Measurements from ENCODE around the gene UFM1.
"Not testable (repeated sequence)": the region's sequence is repeated elsewhere in the genome, so short reads cannot be mapped to it uniquely, and the experiment has no call there.

UFM1 gene

GRCh38 chr13:38366954-38367645 lies 17.4 kb downstream of the UFM1 start:
- DNase-seq (ENCODE audit: low read depth), result no peak

DNA sequence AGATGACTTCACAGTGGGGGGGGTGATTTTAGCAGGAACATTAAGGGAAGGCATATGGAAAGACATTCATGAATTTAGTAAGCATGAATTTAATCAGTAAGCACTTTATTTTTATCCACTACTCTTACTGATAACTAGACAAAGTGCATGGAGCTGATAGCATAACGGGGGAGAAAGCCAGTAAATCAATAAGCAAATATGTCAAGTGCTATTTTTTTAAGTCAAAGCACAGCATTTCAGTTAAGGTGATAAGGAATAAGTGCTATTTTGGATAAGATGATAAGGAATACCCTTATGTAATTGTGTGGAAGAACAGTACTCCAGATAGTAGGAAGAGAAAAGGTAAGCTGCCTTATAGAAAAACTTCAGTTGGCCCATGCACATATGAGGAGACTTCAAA lies 19.4 kb downstream of the UFM1 start:
- no peak for DNase-seq (ENCODE audit: low read depth)

DNA sequence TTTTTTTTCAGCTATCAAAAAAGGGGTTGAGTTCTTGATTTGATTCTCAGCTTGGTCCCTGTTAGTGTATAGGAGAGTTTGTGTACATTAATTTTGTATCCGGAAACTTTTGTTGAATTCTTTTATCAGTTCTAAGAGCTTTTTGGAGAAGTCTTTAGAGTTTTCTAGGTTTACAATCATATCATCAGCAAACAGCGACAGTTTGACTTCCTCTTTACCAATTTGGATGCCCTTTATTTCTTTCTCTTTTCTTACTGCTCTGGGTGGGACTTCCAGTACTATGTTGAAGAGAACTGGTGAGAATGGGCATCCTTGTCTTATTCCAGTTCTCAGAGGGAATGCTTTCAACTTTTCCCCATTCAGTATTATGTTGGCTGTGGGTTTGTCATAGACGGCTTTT lies 20.4 kb downstream of the UFM1 start:
- DNase-seq (ENCODE audit: low read depth), result not testable (repeated sequence)

- no peak for DNase-seq (ENCODE audit: low read depth)
Measured at GRCh38 chr13:38372820-38373383, 23.3 kb downstream of the UFM1 start.

DNA sequence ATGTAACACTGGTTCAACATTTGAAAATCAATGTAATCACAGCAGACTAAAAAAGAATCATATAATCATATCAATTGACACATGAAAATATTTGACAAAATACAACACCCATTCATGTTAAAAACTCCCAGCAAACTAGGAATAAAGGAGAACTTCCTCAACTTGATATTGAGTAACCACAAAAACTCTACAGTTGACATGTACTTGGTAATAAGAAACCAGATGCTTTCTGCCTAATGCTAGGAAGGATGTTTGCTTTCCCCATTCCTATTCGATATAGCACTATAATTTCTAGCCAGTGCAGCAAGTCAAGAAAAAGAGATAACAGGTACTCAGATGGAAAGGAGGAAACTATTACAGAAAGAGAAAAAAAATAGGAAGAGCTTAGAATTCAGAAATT lies 26.9 kb downstream of the UFM1 start:
- no peak for DNase-seq (ENCODE audit: low read depth)

- no peak for DNase-seq (ENCODE audit: low read depth)
Measured at GRCh38 chr13:38381890-38382289, 32.2 kb downstream of the UFM1 start.

- DNase-seq (ENCODE audit: low read depth), result no peak
Measured at GRCh38 chr13:38382946-38383345, 33.3 kb downstream of the UFM1 start.

DNA sequence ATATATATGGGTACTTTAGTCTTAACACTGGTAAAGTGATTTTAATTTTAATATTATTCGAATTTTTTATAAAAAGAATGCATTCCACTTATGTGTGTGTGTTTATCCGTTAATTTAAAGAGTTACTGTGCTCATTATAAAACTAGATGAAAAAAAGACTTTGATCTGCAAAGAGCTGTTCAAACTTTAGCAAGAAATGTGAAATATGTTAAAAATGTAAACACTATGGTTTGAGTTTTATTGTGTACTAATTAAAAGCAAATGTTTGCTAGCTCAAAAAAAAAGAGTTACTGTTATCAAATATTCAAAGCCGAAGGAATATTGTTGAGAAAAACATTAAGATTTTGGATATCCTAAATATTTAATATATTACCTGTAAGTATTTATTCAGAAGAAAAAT lies 34.5 kb downstream of the UFM1 start:
- DNase-seq (ENCODE audit: low read depth), result no peak

DNA sequence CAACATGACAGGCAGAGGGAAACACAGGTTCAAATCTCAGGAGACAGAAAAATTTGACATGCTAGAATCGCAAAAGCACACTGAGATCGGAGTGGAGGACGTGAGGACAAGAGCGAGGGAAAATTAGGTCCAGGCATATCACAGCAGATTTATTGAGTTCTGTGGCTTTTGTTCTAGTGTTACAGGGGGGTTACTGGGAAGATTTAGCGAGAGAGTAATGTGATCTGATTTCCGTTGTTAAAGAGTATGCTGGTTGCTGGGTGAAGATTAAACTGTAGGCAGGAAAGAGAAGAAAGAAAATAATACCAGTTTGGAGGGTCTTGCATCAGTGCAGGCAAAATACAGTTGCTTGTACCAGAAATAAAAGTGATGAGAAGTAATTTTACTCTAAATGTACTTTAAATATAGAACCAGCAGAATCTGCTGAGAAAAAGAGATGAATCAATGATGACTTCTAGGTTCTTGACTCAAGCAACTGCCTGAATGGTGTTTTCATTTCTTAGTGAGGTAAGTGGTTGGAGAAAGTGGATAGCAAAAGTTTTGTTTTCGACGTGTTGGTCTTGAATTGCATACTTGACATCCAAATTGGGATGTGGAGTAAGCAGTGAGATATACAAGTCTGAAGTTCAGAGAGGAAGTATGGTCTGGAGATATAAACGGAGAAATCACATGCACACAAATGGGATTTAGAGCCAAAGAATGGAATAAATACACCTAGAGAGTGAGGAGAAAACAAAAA lies 35.7 kb downstream of the UFM1 start:
- no peak for DNase-seq (ENCODE audit: low read depth)

DNA sequence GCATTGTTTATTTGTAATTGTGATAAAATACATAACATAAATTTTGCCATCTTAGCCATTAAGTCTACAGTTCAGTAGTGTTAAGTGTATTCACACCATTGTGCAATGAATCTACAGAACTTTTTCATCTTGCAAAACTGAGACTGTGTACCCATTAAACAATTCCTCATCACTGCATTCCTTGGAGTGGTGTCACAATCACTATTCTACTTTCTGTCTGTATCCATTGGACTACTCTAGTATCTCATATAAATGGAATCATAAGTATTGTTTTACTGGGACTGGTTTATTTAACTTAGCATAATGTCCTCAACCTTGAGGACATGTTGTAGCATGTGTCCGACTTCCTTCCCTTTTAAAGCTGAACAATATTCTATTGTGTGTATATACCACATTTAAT lies 36.8 kb downstream of the UFM1 start:
- DNase-seq (ENCODE audit: low read depth), result no peak

DNA sequence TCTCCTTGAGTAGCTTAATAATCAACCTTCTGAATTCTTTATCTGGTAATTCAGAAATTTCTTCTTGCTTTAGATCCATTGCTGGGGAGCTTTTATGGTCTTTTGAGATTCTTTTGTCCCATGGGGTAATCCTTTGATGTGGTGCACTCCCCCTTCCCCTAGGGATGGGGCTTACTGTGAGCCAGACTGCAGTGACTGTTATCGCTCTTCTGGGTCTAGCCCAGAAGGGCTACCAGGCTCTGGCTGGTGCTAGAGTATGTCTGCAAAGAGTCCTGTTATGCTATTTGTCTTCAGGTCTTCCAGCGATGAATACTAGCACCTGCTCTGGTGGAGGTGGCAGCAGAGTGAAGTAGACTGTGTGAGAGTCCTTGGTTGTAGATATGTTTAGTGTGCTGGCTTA lies 41.7 kb downstream of the UFM1 start:
- no peak for DNase-seq (ENCODE audit: low read depth)

DNA sequence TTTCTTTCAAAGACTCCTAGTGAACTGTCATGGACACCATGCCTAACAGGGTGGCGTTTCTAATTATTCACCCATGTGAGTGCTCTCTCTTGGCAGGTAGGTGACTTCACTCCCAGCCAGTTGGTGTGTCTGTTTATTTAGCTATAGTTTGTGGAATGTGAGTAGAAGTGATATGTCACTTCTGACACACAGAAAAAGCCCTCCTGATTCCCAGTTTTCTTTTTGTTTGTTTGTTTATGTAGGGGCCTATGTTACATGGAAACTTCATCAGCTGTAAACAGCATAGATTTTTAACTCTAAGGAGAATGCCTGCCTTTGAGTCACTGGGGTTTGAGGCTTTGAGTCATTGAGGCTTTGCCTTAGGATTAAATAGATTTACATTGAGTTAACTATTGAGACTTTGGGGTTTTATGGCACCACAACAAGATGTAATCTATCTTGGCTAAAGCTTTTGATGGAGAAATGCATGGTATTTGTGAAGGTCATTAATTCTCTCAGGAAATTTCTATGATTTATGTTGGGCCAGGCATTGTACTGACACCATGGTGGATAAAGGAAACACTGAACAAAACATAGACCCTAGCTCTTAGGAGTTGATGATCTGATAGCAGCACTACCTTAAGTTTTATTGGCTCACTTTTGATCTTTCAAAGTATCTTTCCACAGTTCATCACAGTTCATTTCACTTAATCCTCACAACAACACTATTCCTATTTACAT lies 45.3 kb downstream of the UFM1 start:
- no peak for DNase-seq (ENCODE audit: low read depth)

- no peak for DNase-seq (ENCODE audit: low read depth)
Measured at GRCh38 chr13:38395497-38395788, 45.8 kb downstream of the UFM1 start.

DNA sequence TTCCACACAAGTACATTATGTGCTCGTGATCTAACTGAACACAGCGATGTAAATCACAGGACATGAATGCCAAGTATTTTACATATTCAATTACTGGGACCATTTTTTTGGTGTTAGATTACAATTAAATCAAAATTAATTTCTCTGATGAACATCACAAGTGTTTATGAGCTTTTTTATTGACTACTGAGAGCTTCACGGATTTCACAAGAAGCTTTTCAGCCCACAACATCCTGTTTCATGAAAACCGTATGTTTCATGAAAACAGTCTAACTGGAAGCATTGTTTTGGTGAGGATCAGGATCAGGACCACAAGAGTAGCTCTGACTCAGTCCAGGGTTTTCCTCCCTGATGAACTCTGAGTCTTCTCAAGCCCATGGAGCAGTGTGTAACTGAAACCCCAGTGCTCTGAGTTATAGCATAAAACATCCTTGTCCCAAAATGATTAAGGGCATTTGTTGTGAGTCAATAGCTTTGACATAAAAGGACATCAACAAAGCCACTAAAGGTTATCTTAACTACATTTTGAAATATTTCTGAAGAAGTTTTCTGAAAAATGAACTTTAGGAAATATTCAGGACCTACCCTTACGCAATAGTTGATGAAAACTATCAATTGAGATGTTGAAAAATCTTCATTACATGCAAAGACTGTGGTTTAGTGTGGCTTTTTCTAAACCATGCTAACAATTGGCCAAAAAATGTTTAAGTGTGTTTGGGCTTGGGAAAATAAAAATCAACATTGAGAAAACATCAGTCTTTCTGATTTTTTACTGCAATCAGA lies 49.3 kb downstream of the UFM1 start:
- DNase-seq (ENCODE audit: low read depth), result no peak

DNA sequence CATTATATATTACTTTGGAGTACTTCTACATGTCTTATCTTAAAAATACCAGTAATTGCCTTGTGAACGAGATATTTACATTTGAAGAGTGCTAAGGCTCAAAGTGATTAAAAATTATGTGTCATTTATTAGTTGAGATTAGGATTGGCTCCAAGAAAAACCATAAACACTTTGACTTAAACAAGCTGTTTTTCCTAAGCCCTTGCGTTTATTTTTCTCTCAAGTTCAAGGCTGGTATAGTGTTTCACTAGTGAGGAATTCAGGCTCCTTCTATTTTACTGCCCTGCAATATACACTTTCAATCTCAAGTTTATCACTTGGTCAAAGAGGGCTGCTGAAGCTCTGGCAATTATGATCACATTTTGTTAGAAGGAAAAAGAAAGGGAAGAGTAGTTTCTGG lies 49.9 kb downstream of the UFM1 start:
- no peak for DNase-seq (ENCODE audit: low read depth)

DNA sequence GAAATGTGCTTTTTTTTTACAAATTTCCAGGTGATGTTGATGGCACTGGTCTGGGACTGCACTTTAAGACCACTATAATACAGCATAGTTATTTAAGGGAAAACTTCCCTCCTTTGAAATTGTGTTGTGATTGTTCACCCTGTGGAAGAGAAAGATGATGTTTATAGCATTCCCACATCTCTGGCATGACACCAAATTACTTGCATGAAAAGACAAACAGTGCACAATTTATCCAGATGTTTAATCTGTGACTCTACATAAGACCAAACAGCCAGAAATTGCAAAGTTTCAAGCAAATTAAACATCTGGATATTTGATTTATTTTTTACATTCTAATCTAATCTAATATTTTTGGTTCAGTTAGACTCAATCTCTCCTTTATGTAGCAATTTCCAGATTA lies 51.6 kb downstream of the UFM1 start:
- DNase-seq (ENCODE audit: low read depth), result no peak

DNA sequence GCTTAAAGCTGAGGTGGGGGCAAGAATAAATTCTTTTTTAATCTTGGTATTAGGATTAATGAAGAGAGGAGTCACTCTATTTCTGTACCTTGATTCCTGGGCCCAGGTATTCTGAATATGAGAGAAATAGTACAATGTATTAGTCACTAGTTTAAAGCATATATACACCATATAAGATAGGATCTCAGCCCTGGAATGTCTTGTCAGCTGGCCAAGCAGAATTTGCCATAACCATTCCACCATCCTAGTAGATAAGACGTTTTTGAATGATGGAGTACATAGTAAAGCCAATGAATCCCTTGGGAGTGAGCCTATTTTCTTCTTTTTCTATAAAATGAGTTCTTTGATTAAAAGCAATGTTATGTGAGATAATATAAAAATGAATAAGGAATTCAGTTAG lies 55.6 kb downstream of the UFM1 start:
- no peak for DNase-seq (ENCODE audit: low read depth)

GRCh38 chr13:38409771-38410170 lies 60.1 kb downstream of the UFM1 start:
- DNase-seq (ENCODE audit: low read depth), result no peak

- no peak for DNase-seq (ENCODE audit: low read depth)
Measured at GRCh38 chr13:38412266-38412665, 62.6 kb downstream of the UFM1 start.

Data from CMK (cell line).